ENCODE measurements around the gene CPNE7. TPM values are rescaled to one million over a fixed set of nuclear protein-coding genes. Genes with fewer than 3 reads are reported as not detected.

Gene CPNE7
- total and polyA plus RNA-seq, 9 of the 15 experiments (the other 6 are each of a cell fraction or from before 2014, with no cell fraction given): 0.30 to 73.4 (median 32.7) TPM

- TF ChIP-seq ZBTB40 (IDR thresholded peaks at IDR 0.05): 0 out of 2 replicates have a peak, but pooled peaks have one; percentile 2
- no peak for TF ChIP-seq ZBTB40 (CRISPR knock-in tag; IDR thresholded peaks at IDR 0.05)
- TF ChIP-seq HDAC1 (IDR thresholded peaks at IDR 0.05): peak in 1 of 2 experiments; percentile 58; a peak in 2 of 4 replicates
- peak; percentile 9 for TF ChIP-seq TAF1 (IDR thresholded peaks at IDR 0.05; ENCODE audit: control insufficient read depth, extremely low read depth, insufficient read depth, low read length, severe bottlenecking)
- no peak for TF ChIP-seq ZNF589 (CRISPR knock-in tag; IDR thresholded peaks at IDR 0.05; ENCODE audit: low read depth)
- no peak for TF ChIP-seq MIER1 (IDR thresholded peaks at IDR 0.05; ENCODE audit: low read depth)
- TF ChIP-seq CHD1 (IDR thresholded peaks at IDR 0.05; ENCODE audit: low read length): no peak
- no peak for TF ChIP-seq RFX1 (IDR thresholded peaks at IDR 0.05)
- no peak for TF ChIP-seq MCM2 (IDR thresholded peaks at IDR 0.05; ENCODE audit: low read depth)
- TF ChIP-seq RBM22 (IDR thresholded peaks at IDR 0.05; ENCODE audit: low read depth, low read length, poor library complexity, severe bottlenecking): no peak
- TF ChIP-seq SMAD4 (CRISPR knock-in tag; conservative IDR thresholded peaks at IDR 0.05): no peak
- no peak for TF ChIP-seq KAT8 (IDR thresholded peaks at IDR 0.05; ENCODE audit: low read depth)
- TF ChIP-seq ILK (tag; IDR thresholded peaks at IDR 0.05; ENCODE audit: borderline replicate concordance, low read depth): no peak
- TF ChIP-seq NKRF (IDR thresholded peaks at IDR 0.05; ENCODE audit: borderline replicate concordance): peak; percentile 66
- TF ChIP-seq ARID2 (IDR thresholded peaks at IDR 0.05): no peak
- no peak for TF ChIP-seq ZNF766 (CRISPR knock-in tag; conservative IDR thresholded peaks at IDR 0.05)
- peak; percentile 62 for TF ChIP-seq SAP30 (IDR thresholded peaks at IDR 0.05; ENCODE audit: borderline replicate concordance, insufficient read depth, low read depth, low read length, poor library complexity, severe bottlenecking)
Observed at GRCh38 chr16:89561884-89562599, 13.5 kb upstream of the CPNE7 start (continued).

All from K562 (cell line).